HEK293 (cell line): ENCODE data around the gene ADPRHL1.

ENCODE experiments used
- CTCF ChIA-PET: fragments of 350-600 bp; formaldehyde crosslinking; extraction: SDS; loops from one replicate; lab custom pipeline; 2021; ENCODE audit warnings: antibody characterized with exemption; lab: Yijun Ruan, JAX
- POLR2A ChIA-PET: fragments of 300-600 bp; formaldehyde crosslinking; extraction: SDS; loops from one replicate; lab custom pipeline; 2020; ENCODE audit warnings: antibody characterized with exemption, inconsistent platforms; lab: Yijun Ruan, JAX
- H3K27ac ChIP-seq: fragments of 200-500 bp; sonication (Bioruptor generic); 2 replicates; pipeline ENCODE4 v1.5.1; 2014; ENCODE audit warnings: low read depth, low read length, control low read depth, inconsistent platforms; ENCODE audit errors: extremely low read depth
- H3K36me3 ChIP-seq, 2 experiments: fragments of 200-500 bp in 1 of 2; sonication (Bioruptor generic) in 1 of 2; 1 replicate in 1 of 2; 2 replicates in 1 of 2; pipeline ENCODE4 v1.5.1; 2014 to 2017; ENCODE audit warnings: inconsistent platforms in 2 of 2, low read length in 2 of 2; ENCODE audit not compliant: control insufficient read depth in 2 of 2, insufficient read depth in 1 of 2
- H3K4me1 ChIP-seq: fragments of 200-500 bp; sonication (Bioruptor generic); 2 replicates; pipeline ENCODE4 v1.5.1; 2014; ENCODE audit warnings: mild to moderate bottlenecking, low read length, inconsistent platforms; ENCODE audit not compliant: control insufficient read depth, insufficient read depth
- H3K4me3 ChIP-seq: 2 replicates; pipeline ENCODE4 v1.5.1; 2011; ENCODE audit warnings: low read depth, mild to moderate bottlenecking, control low read depth, low read length, moderate library complexity
- H3K9me3 ChIP-seq: fragments of 200-500 bp; sonication (Bioruptor generic); 2 replicates; pipeline ENCODE4 v1.5.1; 2014; ENCODE audit warnings: low read depth, low read length, inconsistent platforms; ENCODE audit not compliant: control insufficient read depth, insufficient read depth
- BCL11B ChIP-seq: fragments of 450-650 bp; formaldehyde crosslinking; IDR thresholded peaks from 2 replicates; pipeline ENCODE4 v1.5.1; 2016; ENCODE audit warnings: low read depth, missing biosample characterization, missing genetic modification characterization
- KLF1 ChIP-seq: fragments of 450-650 bp; formaldehyde crosslinking; IDR thresholded peaks from 2 replicates; pipeline ENCODE4 v1.5.1; 2016; ENCODE audit warnings: missing biosample characterization, missing genetic modification characterization
- MEIS1 ChIP-seq: sonication (generic); formaldehyde crosslinking; IDR thresholded peaks from 2 replicates; pipeline ENCODE4 v1.8.1; 2022; ENCODE audit warnings: missing genetic modification reagents, mild to moderate bottlenecking, borderline replicate concordance
- PRDM2 ChIP-seq: fragments of 450-650 bp; formaldehyde crosslinking; IDR thresholded peaks from 2 replicates; pipeline ENCODE4 v1.5.1; 2016; ENCODE audit warnings: missing biosample characterization, missing genetic modification characterization, borderline replicate concordance
- SCRT1 ChIP-seq: fragments of 450-650 bp; formaldehyde crosslinking; IDR thresholded peaks from 2 replicates; pipeline ENCODE4 v1.5.1; 2016; ENCODE audit warnings: missing biosample characterization, missing genetic modification characterization, borderline replicate concordance
- SCRT2 ChIP-seq: fragments of 450-650 bp; formaldehyde crosslinking; IDR thresholded peaks from 2 replicates; pipeline ENCODE4 v1.5.1; 2016; ENCODE audit warnings: missing biosample characterization, missing genetic modification characterization
- SP2 ChIP-seq: fragments of 450-650 bp; formaldehyde crosslinking; IDR thresholded peaks from 2 replicates; pipeline ENCODE4 v1.5.1; 2016; ENCODE audit warnings: missing biosample characterization, missing genetic modification characterization
- TRIM28 ChIP-seq: IDR thresholded peaks from 2 replicates; pipeline ENCODE4 v1.6.1; 2011; ENCODE audit warnings: low read length, control low read depth, borderline replicate concordance
- ZBTB1 ChIP-seq: fragments of 450-650 bp; formaldehyde crosslinking; IDR thresholded peaks from 2 replicates; pipeline ENCODE4 v1.5.1; 2016; ENCODE audit warnings: missing biosample characterization, missing genetic modification characterization
- ZBTB10 ChIP-seq: fragments of 450-650 bp; formaldehyde crosslinking; IDR thresholded peaks from 2 replicates; pipeline ENCODE4 v1.5.1; 2016; ENCODE audit warnings: missing biosample characterization, missing genetic modification characterization
- ZBTB26 ChIP-seq: fragments of 450-650 bp; formaldehyde crosslinking; optimal IDR thresholded peaks from 2 replicates; pipeline ENCODE3; 2016; ENCODE audit warnings: missing biosample characterization, mild to moderate bottlenecking, missing genetic modification characterization
- ZFP37 ChIP-seq: fragments of 450-650 bp; formaldehyde crosslinking; IDR thresholded peaks from 2 replicates; pipeline ENCODE4 v1.5.1; 2016; ENCODE audit warnings: missing biosample characterization, missing genetic modification characterization
- ZNF133 ChIP-seq: fragments of 450-650 bp; formaldehyde crosslinking; IDR thresholded peaks from 2 replicates; pipeline ENCODE4 v1.5.1; 2016; ENCODE audit warnings: missing biosample characterization, missing genetic modification characterization
- ZNF175 ChIP-seq: fragments of 450-650 bp; formaldehyde crosslinking; IDR thresholded peaks from 2 replicates; pipeline ENCODE4 v1.5.1; 2016; ENCODE audit warnings: missing biosample characterization, missing genetic modification characterization
- ZNF18 ChIP-seq: fragments of 450-650 bp; formaldehyde crosslinking; IDR thresholded peaks from 2 replicates; pipeline ENCODE4 v1.5.1; 2016; ENCODE audit warnings: missing biosample characterization, missing genetic modification characterization
- ZNF239 ChIP-seq: fragments of 450-650 bp; formaldehyde crosslinking; IDR thresholded peaks from 2 replicates; pipeline ENCODE4 v1.5.1; 2016; ENCODE audit warnings: missing biosample characterization, missing genetic modification characterization
- ZNF302 ChIP-seq: fragments of 450-650 bp; formaldehyde crosslinking; IDR thresholded peaks from 2 replicates; pipeline ENCODE4 v1.5.1; 2016; ENCODE audit warnings: missing biosample characterization, missing genetic modification characterization, low read depth
- ZNF366 ChIP-seq: fragments of 450-650 bp; formaldehyde crosslinking; conservative IDR thresholded peaks from 2 replicates; pipeline ENCODE4 v1.5.1; 2016; ENCODE audit warnings: missing biosample characterization, missing genetic modification characterization
- ZNF426 ChIP-seq: fragments of 450-650 bp; formaldehyde crosslinking; IDR thresholded peaks from 2 replicates; pipeline ENCODE4 v1.5.1; 2017; ENCODE audit warnings: missing biosample characterization, missing genetic modification characterization, mild to moderate bottlenecking, inconsistent platforms, moderate library complexity
- ZNF513 ChIP-seq: fragments of 450-650 bp; IDR thresholded peaks from 2 replicates; pipeline ENCODE4 v1.5.1; 2018; ENCODE audit warnings: missing biosample characterization, missing genetic modification characterization
- ZNF561 ChIP-seq: fragments of 450-650 bp; IDR thresholded peaks from 2 replicates; pipeline ENCODE4 v1.5.1; 2018; ENCODE audit warnings: missing biosample characterization, missing genetic modification characterization, borderline replicate concordance
- ZNF621 ChIP-seq: fragments of 450-650 bp; formaldehyde crosslinking; IDR thresholded peaks from 2 replicates; pipeline ENCODE4 v1.5.1; 2017; ENCODE audit warnings: missing biosample characterization, missing genetic modification characterization
- ZNF701 ChIP-seq: fragments of 450-650 bp; formaldehyde crosslinking; IDR thresholded peaks from 2 replicates; pipeline ENCODE4 v1.5.1; 2016; ENCODE audit warnings: missing biosample characterization, missing genetic modification characterization
- ZNF707 ChIP-seq: fragments of 450-650 bp; formaldehyde crosslinking; IDR thresholded peaks from 2 replicates; pipeline ENCODE4 v1.5.1; 2016; ENCODE audit warnings: missing biosample characterization, missing genetic modification characterization
- ZNF76 ChIP-seq: fragments of 450-650 bp; formaldehyde crosslinking; IDR thresholded peaks from 2 replicates; pipeline ENCODE4; 2016; ENCODE audit warnings: low read depth, missing biosample characterization, missing genetic modification characterization, borderline replicate concordance

The ADPRHL1 gene

GRCh38 chr13:113371061-113371460 is 82.2 kb downstream of the ADPRHL1 start:
- H3K4me1 ChIP-seq = no peaks in the 10 kb centered on the region
- no peak for TF ChIP-seq SP2 (tag by site-specific recombination)
- no peak for TF ChIP-seq ZBTB26 (tag by site-specific recombination)
- TF ChIP-seq ZNF239 (tag by site-specific recombination) = no peak
- TF ChIP-seq ZNF302 (tag by site-specific recombination) = no peak
- TF ChIP-seq ZNF621 (tag by site-specific recombination) = no peak
- TF ChIP-seq ZNF701 = no peak
- no peak for TF ChIP-seq ZNF513
- no peak for TF ChIP-seq ZNF76 (tag by site-specific recombination)
- no peak for TF ChIP-seq TRIM28
- no peak for TF ChIP-seq ZNF426
- TF ChIP-seq BCL11B (tag by site-specific recombination) = no peak
- no peak for TF ChIP-seq SCRT1 (tag by site-specific recombination)
- no peak for TF ChIP-seq ZFP37 (tag by site-specific recombination)
- TF ChIP-seq ZNF18 (tag by site-specific recombination) = no peak
- no peak for TF ChIP-seq ZNF707 (tag by site-specific recombination)
- no peak for TF ChIP-seq ZBTB10
- TF ChIP-seq KLF1 = no peak
- H3K4me3 ChIP-seq = no peak overlapping the region
- CTCF ChIA-PET = no interaction called here
- H3K36me3 ChIP-seq = no peaks in the 10 kb centered on the region
- H3K27ac ChIP-seq = no peak overlapping the region
- POLR2A ChIA-PET = no interaction called here
- no peaks in the 10 kb centered on the region for H3K9me3 ChIP-seq

- Histone ChIP-seq H3K27ac (no peak overlapping the region), H3K4me3 (no peak overlapping the region), H3K36me3 (no peaks in the 10 kb centered on the region), H3K4me1 (no peaks in the 10 kb centered on the region), H3K9me3 (no peaks in the 10 kb centered on the region)
- CTCF ChIA-PET = no interaction called here
- POLR2A ChIA-PET = no interaction called here
- TF ChIP-seq ZNF133 (no peak), ZNF366 (tag by site-specific recombination) (no peak), ZNF561 (tag by site-specific recombination) (no peak), MEIS1 (no peak), SCRT2 (tag by site-specific recombination) (no peak), PRDM2 (tag by site-specific recombination) (no peak), ZBTB1 (tag by site-specific recombination) (no peak), ZNF175 (no peak)
Measured at GRCh38 chr13:113369881-113370280, 83.4 kb downstream of the ADPRHL1 start.
